ENCODE data around the gene CYP4F22.

- no peak for TF ChIP-seq FOXP2 (optimal IDR thresholded peaks at IDR 0.05; ENCODE audit: borderline replicate concordance, extremely low read depth, extremely low read length, insufficient read depth)
- no peak for TF ChIP-seq POLR2AphosphoS5 (IDR thresholded peaks at IDR 0.05; ENCODE audit: low read depth, low read length)
- no peak for TF ChIP-seq SIN3A (IDR thresholded peaks at IDR 0.05; ENCODE audit: borderline replicate concordance, insufficient read depth, low read length)
Observed at GRCh38 chr19:15575406-15575805, 67.1 kb downstream of the CYP4F22 start.

Data from PFSK-1 (cell line).